ENCODE data around the gene AKAP1. TPM values are rescaled to one million over a fixed set of nuclear protein-coding genes. Genes with fewer than 3 reads are reported as not detected.

The AKAP1 gene
- total RNA-seq, 4 donors from 2014 or later: 22.6 to 51.9 (median 33.3) TPM

DNA sequence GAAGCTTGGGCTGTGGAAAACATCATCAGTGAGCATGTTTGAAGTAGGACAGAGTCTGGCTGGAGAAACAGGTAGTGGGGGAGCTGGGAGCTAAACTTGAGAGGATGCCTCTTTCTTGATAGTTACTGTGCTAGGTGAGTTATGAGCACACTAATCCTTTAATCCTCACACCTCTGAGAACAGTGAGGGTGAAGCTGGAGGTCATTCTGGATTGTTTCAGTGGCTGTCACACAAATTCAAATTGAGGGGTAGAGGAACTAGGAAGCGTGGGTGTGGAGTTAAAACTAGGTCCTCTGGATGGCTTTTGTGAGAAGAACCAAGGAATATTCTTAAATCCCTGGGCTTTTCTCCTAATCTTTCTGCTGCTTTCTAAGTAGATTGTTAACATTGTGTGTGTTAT is 3.3 kb downstream of the AKAP1 start:
- intact Hi-C loops (cut with DNase I): no loop called here
- TF ChIP-seq, protein P1, sequence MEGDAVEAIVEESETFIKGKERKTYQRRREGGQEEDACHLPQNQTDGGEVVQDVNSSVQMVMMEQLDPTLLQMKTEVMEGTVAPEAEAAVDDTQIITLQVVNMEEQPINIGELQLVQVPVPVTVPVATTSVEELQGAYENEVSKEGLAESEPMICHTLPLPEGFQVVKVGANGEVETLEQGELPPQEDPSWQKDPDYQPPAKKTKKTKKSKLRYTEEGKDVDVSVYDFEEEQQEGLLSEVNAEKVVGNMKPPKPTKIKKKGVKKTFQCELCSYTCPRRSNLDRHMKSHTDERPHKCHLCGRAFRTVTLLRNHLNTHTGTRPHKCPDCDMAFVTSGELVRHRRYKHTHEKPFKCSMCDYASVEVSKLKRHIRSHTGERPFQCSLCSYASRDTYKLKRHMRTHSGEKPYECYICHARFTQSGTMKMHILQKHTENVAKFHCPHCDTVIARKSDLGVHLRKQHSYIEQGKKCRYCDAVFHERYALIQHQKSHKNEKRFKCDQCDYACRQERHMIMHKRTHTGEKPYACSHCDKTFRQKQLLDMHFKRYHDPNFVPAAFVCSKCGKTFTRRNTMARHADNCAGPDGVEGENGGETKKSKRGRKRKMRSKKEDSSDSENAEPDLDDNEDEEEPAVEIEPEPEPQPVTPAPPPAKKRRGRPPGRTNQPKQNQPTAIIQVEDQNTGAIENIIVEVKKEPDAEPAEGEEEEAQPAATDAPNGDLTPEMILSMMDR (IDR thresholded peaks at IDR 0.05): no peak
- no peak for TF ChIP-seq POLR2A (IDR thresholded peaks at IDR 0.05)
- H3K36me3 ChIP-seq: no peaks in the 10 kb centered on the region
- WGBS, 2 donors: 58 to 65% methylated on average over 1 of the region's 1 CpG
- H3K27ac ChIP-seq: peak overlapping the region in 3 of 4 donors; percentile 0 to 99 (median 80)
- no peak for DNase-seq
- no peaks in the 10 kb centered on the region for H3K27me3 ChIP-seq
- H3K4me3 ChIP-seq: no peak overlapping the region
- H3K9me3 ChIP-seq: no peaks in the 10 kb centered on the region
- peaks cover 22 to 82% (median 49%) of the 10 kb centered on the region in 3 donors for H3K4me1 ChIP-seq

GRCh38 chr17:57089391-57089790 is 4.3 kb downstream of the AKAP1 start:
- H3K27ac ChIP-seq: peak overlapping the region in 3 of 4 donors; percentile 80 to 99 (median 85)
- H3K36me3 ChIP-seq: no peaks in the 10 kb centered on the region
- TF ChIP-seq, protein P1 (IDR thresholded peaks at IDR 0.05): no peak
- TF ChIP-seq POLR2A (IDR thresholded peaks at IDR 0.05): no peak
- H3K4me1 ChIP-seq: peaks cover 22 to 78% (median 47%) of the 10 kb centered on the region in 3 donors
- intact Hi-C loops (cut with DNase I): no loop called here
- WGBS, 2 donors: 33 to 62% methylated on average over 6 of the region's 6 CpGs
- no peaks in the 10 kb centered on the region for H3K9me3 ChIP-seq
- no peak overlapping the region for H3K4me3 ChIP-seq
- no peak for DNase-seq
- no peaks in the 10 kb centered on the region for H3K27me3 ChIP-seq

DNA sequence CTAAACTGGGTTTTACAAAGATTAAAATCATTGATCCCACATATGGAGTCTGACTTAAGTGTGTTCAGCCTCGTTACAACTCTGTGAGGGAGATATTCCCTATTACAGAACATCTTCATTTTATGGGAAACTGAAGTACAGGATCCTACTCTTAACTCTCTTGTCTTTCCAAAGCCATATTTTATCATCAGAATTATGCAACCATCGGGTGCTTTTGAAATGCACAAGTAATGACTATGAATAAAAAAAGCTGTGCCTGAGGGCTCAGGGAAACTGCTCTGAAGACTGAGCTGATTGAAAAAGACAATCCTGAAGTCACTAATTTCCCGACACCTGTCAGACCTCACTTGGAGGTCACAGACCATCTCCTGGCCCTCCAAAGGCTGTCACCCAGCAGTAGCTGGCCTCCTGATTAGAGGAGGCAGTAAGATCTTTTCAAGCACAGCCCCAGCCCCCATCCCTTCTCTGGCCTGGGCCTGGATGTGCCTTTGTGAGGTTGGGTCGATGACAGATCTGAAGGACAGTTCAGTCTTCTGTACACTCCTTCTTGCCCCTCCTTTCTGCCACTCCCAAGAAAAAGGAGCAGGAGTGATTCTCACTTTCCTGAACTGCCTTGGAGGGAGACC is 5.6 kb downstream of the AKAP1 start:
- no peak for DNase-seq
- Histone ChIP-seq H3K9me3 (no peaks in the 10 kb centered on the region), H3K4me1 (peaks cover 22 to 75% (median 46%) of the 10 kb centered on the region in 3 donors), H3K36me3 (no peaks in the 10 kb centered on the region), H3K27me3 (no peaks in the 10 kb centered on the region), H3K27ac (peak overlapping the region; percentile 21 to 99 (median 82)), H3K4me3 (no peak overlapping the region)
- no peak for TF ChIP-seq POLR2A (IDR thresholded peaks at IDR 0.05)
- TF ChIP-seq, protein P1 (IDR thresholded peaks at IDR 0.05): no peak
- 22 to 40% methylated on average over 3 of the region's 4 CpGs for WGBS, 2 donors
- intact Hi-C loops (cut with DNase I): loop anchor here (10.0 kb wide), 1 partner anchor 86 kb away; no protein-coding TSS in a partner anchor

DNA sequence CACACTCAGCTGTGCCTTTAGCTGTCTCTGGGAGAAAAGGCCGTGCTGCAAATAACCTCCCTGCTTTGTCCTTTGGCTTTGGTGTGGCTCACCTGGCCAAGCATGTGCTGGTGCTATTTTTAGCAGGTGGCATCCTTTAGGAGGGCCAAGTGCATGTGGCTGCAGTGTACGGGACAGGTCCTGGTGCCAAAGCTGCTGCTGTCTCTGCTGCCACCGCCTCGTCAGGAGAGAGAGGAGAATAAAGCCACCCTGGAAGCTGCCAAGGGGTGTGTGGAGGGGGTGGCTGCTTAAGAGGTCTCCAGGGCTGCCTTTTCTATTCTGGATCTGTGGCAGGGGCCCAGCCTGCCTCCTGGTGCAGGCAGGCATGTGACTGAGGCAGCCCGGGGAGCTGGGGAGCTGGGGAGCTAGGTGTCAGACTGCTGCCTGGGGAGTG is 6.2 kb downstream of the AKAP1 start:
- 23 to 57% methylated on average over 2 to 3 of the region's 5 CpGs for WGBS, 2 donors
- DNase-seq: no peak
- H3K27me3 ChIP-seq: no peaks in the 10 kb centered on the region
- H3K36me3 ChIP-seq: no peaks in the 10 kb centered on the region
- no peaks in the 10 kb centered on the region for H3K9me3 ChIP-seq
- intact Hi-C loops (cut with DNase I): loop anchor here (10.0 kb wide), 1 partner anchor 86 kb away; no protein-coding TSS in a partner anchor
- peak overlapping the region; percentile 21 to 99 (median 82) for H3K27ac ChIP-seq
- no peak for TF ChIP-seq POLR2A (IDR thresholded peaks at IDR 0.05)
- TF ChIP-seq, protein P1 (IDR thresholded peaks at IDR 0.05): no peak
- no peak overlapping the region for H3K4me3 ChIP-seq
- H3K4me1 ChIP-seq: peaks cover 22 to 80% (median 46%) of the 10 kb centered on the region in 3 donors

- no peak overlapping the region for H3K4me3 ChIP-seq
- no peaks in the 10 kb centered on the region for H3K36me3 ChIP-seq
- H3K9me3 ChIP-seq: no peaks in the 10 kb centered on the region
- peak overlapping the region; percentile 25 to 99 (median 82) for H3K27ac ChIP-seq
- H3K27me3 ChIP-seq: no peaks in the 10 kb centered on the region
- WGBS, 2 donors: 51% methylated on average over 2 of the region's 2 CpGs; no CpG with 5 or more reads in 1 of the 2 donors
- H3K4me1 ChIP-seq: peaks cover 17 to 81% (median 44%) of the 10 kb centered on the region in 3 donors
- peak in 1 of 4 donors; percentile 37 for TF ChIP-seq POLR2A (IDR thresholded peaks at IDR 0.05)
- TF ChIP-seq, protein P1 (IDR thresholded peaks at IDR 0.05): no peak
- no peak for DNase-seq
- intact Hi-C loops (cut with DNase I): loop anchor here (10.0 kb wide), 1 partner anchor 87 kb away; no protein-coding TSS in a partner anchor
Measured at GRCh38 chr17:57092171-57092570, 7.1 kb downstream of the AKAP1 start.
